IPS-NIHi7 (cell line): ENCODE data around the gene ZFYVE1.
A peak's percentile ranks its signal among the peaks of the same experiment; 100 is the strongest.
"Not testable (repeated sequence)": the region's sequence is repeated elsewhere in the genome, so short reads cannot be mapped to it uniquely, and the experiment has no call there.

Experiments used
- DNase-seq: peaks from one replicate; pipeline ENCODE4 v3.0.0; 2012; ENCODE audit warnings: mixed read lengths; ENCODE audit errors: extremely low spot score

Gene ZFYVE1

GRCh38 chr14:73026845-73027542 is at the start of gene ZFYVE1:
Gene ZFYVE1 (minus strand): TSS chr14:73027106. CDS start chr14:73024508, 2,598 bp downstream.
- peak; percentile 98 for DNase-seq

GRCh38 chr14:73069585-73069984 is 42.7 kb upstream of the ZFYVE1 start:
- DNase-seq = no peak

GRCh38 chr14:73058922-73059673 is 32.2 kb upstream of the ZFYVE1 start:
- peak; percentile 60 for DNase-seq

GRCh38 chr14:73058224-73058921 is 31.5 kb upstream of the ZFYVE1 start, which contains the start of gene RBM25:
Gene RBM25 (plus strand): TSS chr14:73058534. CDS start chr14:73071642, 13,108 bp downstream.
- peak; percentile 97 for DNase-seq

GRCh38 chr14:73057944-73058223 is 31.0 kb upstream of the ZFYVE1 start:
- DNase-seq = no peak

GRCh38 chr14:73055251-73055650 is 28.3 kb upstream of the ZFYVE1 start:
- DNase-seq = no peak

GRCh38 chr14:73049428-73049827 is 22.5 kb upstream of the ZFYVE1 start:
- no peak for DNase-seq

GRCh38 chr14:73047808-73048207 is 20.9 kb upstream of the ZFYVE1 start:
- DNase-seq = no peak

- DNase-seq = not testable (repeated sequence)
Measured at GRCh38 chr14:73036706-73037450, 10.0 kb upstream of the ZFYVE1 start.

- DNase-seq = no peak
Measured at GRCh38 chr14:73027984-73028383, 1.1 kb upstream of the ZFYVE1 start.

GRCh38 chr14:73027546-73027945 is 640 bp upstream of the ZFYVE1 start:
- DNase-seq = no peak

- no peak for DNase-seq
Measured at GRCh38 chr14:73026243-73026844, 562 bp downstream of the ZFYVE1 start.

GRCh38 chr14:73025544-73025943 is 1.4 kb downstream of the ZFYVE1 start:
- DNase-seq = no peak

GRCh38 chr14:73022051-73022450 is 4.9 kb downstream of the ZFYVE1 start:
- no peak for DNase-seq

- DNase-seq = not testable (repeated sequence)
Measured at GRCh38 chr14:73016011-73016410, 10.9 kb downstream of the ZFYVE1 start.

GRCh38 chr14:73015552-73015951 is 11.4 kb downstream of the ZFYVE1 start:
- DNase-seq = not testable (repeated sequence)

- DNase-seq = no peak
Measured at GRCh38 chr14:73014105-73014504, 12.8 kb downstream of the ZFYVE1 start.

- DNase-seq = not testable (repeated sequence)
Measured at GRCh38 chr14:73011189-73011588, 15.7 kb downstream of the ZFYVE1 start.

GRCh38 chr14:73008501-73008900 is 18.4 kb downstream of the ZFYVE1 start:
- DNase-seq = no peak

- no peak for DNase-seq
Measured at GRCh38 chr14:73007835-73008234, 19.1 kb downstream of the ZFYVE1 start.

GRCh38 chr14:73004641-73005040 is 22.3 kb downstream of the ZFYVE1 start:
- not testable (repeated sequence) for DNase-seq
